NB4 (cell line): ENCODE data around the gene SH3BP4.

ENCODE experiments used
- POLR2A ChIP-seq: IDR thresholded peaks from 2 replicates; pipeline ENCODE4 v1.6.1; 2011; ENCODE audit warnings: mild to moderate bottlenecking; ENCODE audit not compliant: insufficient read length; ENCODE audit errors: extremely low read depth
- TF ChIP-seq, protein P1 (sequence below): IDR thresholded peaks from one replicate; pipeline ENCODE4 v1.5.1; 2012; ENCODE audit warnings: low read depth, low read length

DNA sequence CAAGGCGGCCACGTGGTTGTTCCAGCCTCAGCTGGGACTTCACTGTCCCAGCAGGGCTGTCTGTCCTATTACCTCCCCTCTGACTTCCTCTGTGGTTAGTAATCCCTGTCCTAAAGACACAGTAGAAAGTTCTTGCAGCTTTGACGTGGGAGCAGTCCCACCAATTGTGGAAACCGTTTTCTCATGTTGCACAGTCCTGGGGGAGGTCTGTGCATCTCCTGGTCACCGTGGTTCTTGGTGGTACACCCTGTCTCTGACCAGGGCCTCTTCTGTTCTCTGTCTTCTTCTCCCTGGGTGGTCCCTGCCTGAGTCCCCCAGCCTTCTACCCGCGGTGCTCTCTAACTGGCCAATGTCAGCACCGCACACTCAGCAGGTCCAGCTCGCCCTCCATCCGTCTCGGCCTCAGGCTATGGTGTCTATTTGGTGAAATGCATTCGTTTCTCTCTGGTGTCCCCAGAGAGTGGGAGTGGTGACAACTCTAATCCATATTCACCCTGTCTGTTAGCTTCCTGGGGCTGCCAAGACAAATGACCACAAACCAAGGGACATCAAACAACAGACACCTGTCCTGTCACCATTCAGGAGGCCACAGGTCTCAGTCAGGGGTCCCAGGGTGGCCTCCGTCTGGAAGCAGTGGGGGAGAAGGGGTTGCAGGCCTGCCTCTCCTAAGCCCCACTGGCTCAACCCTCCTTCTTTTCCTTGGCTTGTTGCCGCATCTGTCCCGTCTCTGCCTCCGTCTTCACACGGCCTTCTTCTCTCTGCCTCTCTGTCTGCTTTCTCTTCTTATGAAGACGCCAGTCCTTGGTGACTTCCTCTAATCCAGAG, 99.8 kb downstream of the SH3BP4 start:
- TF ChIP-seq, protein P1, sequence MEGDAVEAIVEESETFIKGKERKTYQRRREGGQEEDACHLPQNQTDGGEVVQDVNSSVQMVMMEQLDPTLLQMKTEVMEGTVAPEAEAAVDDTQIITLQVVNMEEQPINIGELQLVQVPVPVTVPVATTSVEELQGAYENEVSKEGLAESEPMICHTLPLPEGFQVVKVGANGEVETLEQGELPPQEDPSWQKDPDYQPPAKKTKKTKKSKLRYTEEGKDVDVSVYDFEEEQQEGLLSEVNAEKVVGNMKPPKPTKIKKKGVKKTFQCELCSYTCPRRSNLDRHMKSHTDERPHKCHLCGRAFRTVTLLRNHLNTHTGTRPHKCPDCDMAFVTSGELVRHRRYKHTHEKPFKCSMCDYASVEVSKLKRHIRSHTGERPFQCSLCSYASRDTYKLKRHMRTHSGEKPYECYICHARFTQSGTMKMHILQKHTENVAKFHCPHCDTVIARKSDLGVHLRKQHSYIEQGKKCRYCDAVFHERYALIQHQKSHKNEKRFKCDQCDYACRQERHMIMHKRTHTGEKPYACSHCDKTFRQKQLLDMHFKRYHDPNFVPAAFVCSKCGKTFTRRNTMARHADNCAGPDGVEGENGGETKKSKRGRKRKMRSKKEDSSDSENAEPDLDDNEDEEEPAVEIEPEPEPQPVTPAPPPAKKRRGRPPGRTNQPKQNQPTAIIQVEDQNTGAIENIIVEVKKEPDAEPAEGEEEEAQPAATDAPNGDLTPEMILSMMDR, result no peak
- TF ChIP-seq POLR2A, result no peak
